Measurements from ENCODE around the gene IER2. TPM values are rescaled to one million over a fixed set of nuclear protein-coding genes. Genes with fewer than 3 reads are reported as not detected.

Gene IER2
- total and polyA plus RNA-seq, 2 of the 8 experiments (the other 6 are each of a cell fraction or from before 2014, with no cell fraction given) = 84.5 to 138 TPM

GRCh38 chr19:13121551-13122274, 28.5 kb upstream of the IER2 start:
- H3K27me3 ChIP-seq (replicated peaks in 1 of 4; ENCODE audit: control insufficient read depth in 3 of 4, extremely low read depth in 1 of 4, insufficient read depth in 3 of 4, low read length in 3 of 4) = no peaks in the 10 kb centered on the region
- H3K4me2 ChIP-seq (ENCODE audit: insufficient read depth in 1 of 2, low read depth in 2 of 2, low read length in 2 of 2) = peak overlapping the region; percentile 5 to 81; a peak in 3 of 4 replicates
- H3K4ac ChIP-seq (replicated peaks; ENCODE audit: insufficient read length, low read depth, low read length) = no peak overlapping the region
- H2AK5ac ChIP-seq (ENCODE audit: low read depth, low read length) = peak overlapping the region; percentile 15; the same call in 1 of the 2 replicates
- H4K91ac ChIP-seq (replicated peaks; ENCODE audit: insufficient read length, low read length) = no peak overlapping the region
- H3K18ac ChIP-seq (ENCODE audit: extremely low read depth, low read length) = peak overlapping the region; percentile 48; the same call in 1 of the 2 replicates
- TF ChIP-seq POLR2A (IDR thresholded peaks at IDR 0.05; ENCODE audit: control extremely low read depth in 1 of 2, low read depth in 2 of 2, low read length in 2 of 2) = peak in 1 of 2 experiments; percentile 11; a peak in 1 of 3 replicates
- TF ChIP-seq EP300 (IDR thresholded peaks at IDR 0.05; ENCODE audit: borderline replicate concordance in 1 of 2, low read depth in 2 of 2, low read length in 2 of 2) = no peak
- H3K27ac ChIP-seq (ENCODE audit: low read depth, low read length) = no peak overlapping the region; the same call in 1 of the 2 replicates
- CTCF ChIA-PET (ENCODE audit: partially characterized antibody) = interaction anchor here (1.6 to 2.8 kb wide), 3 partner anchors 20 to 156 kb away, joined by 4 to 7 read pairs (median 6); no protein-coding TSS in a partner anchor
- DNase-seq (ENCODE audit: low read depth in 1 of 2, low spot score in 2 of 2) = no peak
- H3K9ac ChIP-seq (replicated peaks in 1 of 4; ENCODE audit: extremely low read depth in 1 of 4, low read depth in 3 of 4, low read length in 3 of 4) = no peak overlapping the region; a peak in 1 of 7 replicates
- no peak overlapping the region for H3K4me3 ChIP-seq (ENCODE audit: extremely low read depth in 1 of 4, insufficient read depth in 2 of 4, low read depth in 3 of 4, low read length in 4 of 4)
- H3K14ac ChIP-seq (ENCODE audit: insufficient read length) = no peak overlapping the region
- H4K8ac ChIP-seq (ENCODE audit: extremely low read depth, insufficient read depth, low read length) = no peak overlapping the region; the same call in 1 of the 2 replicates
- no peak overlapping the region for H2BK20ac ChIP-seq (ENCODE audit: low read length)
- H3K79me1 ChIP-seq (ENCODE audit: low read depth, low read length) = peaks cover 42% of the 10 kb centered on the region
- no peak overlapping the region; the same call in 1 of the 2 replicates for H2BK15ac ChIP-seq (ENCODE audit: low read length)
- no peak overlapping the region for H2BK120ac ChIP-seq (replicated peaks; ENCODE audit: low read depth, low read length)
- H3K4me1 ChIP-seq (replicated peaks in 1 of 4; ENCODE audit: control insufficient read depth in 3 of 4, insufficient read depth in 4 of 4, low read length in 3 of 4) = peaks cover 14 to 36% (median 25%) of the 10 kb centered on the region in 4 experiments
- POLR2A ChIA-PET (ENCODE audit: partially characterized antibody) = interaction anchor here (0.6 to 19.5 kb wide), 9 partner anchors 11 to 156 kb away, joined by 3 to 228 read pairs (median 5); partner anchors contain the start of genes IER2, LYL1 and STX10
- H3K56ac ChIP-seq (replicated peaks; ENCODE audit: insufficient read length, low read depth, low read length) = no peak overlapping the region
- peaks cover 4 to 11% (median 6%) of the 10 kb centered on the region in 4 experiments; a peak in 5 of 8 replicates for H3K36me3 ChIP-seq (ENCODE audit: control insufficient read depth in 2 of 4, insufficient read depth in 4 of 4, low read length in 3 of 4)
- H2BK5ac ChIP-seq (ENCODE audit: low read depth, low read length) = peak overlapping the region; percentile 78; the same call in 1 of the 2 replicates
- H3K79me2 ChIP-seq (ENCODE audit: control insufficient read depth in 1 of 2, insufficient read depth in 2 of 2, low read length in 2 of 2) = peaks cover 58 to 82% of the 10 kb centered on the region in 2 experiments
- peaks cover 54 to 59% of the 10 kb centered on the region in 2 experiments for H4K20me1 ChIP-seq (replicated peaks in 1 of 2; ENCODE audit: control insufficient read depth in 1 of 2, insufficient read depth in 2 of 2, low read length in 2 of 2)
- no peak overlapping the region for H3K23ac ChIP-seq (ENCODE audit: insufficient read length)
- H2AFZ ChIP-seq (ENCODE audit: low read length) = no peak overlapping the region
- H3K23me2 ChIP-seq (ENCODE audit: low read depth, low read length) = peaks cover 6% of the 10 kb centered on the region; the same call in 1 of the 2 replicates
- H2BK12ac ChIP-seq (ENCODE audit: low read depth, low read length) = peak overlapping the region; percentile 90; the same call in 1 of the 2 replicates
- 87% methylated on average over 18 of the region's 18 CpGs; no CpG with 5 or more reads in 1 of the 2 experiments for whole genome bisulfite sequencing, 2 experiments (ENCODE audit: extremely low coverage in 1 of 2, insufficient coverage in 1 of 2, insufficient read length in 1 of 2, insufficient replicate concordance in 2 of 2, low coverage in 1 of 2, low lambda C conversion rate in 2 of 2, missing lambda C conversion rate in 1 of 2)
- no peak overlapping the region for H4K5ac ChIP-seq (ENCODE audit: insufficient read length, low read depth, low read length)
- H3K9me3 ChIP-seq (ENCODE audit: insufficient read depth in 2 of 2, low read depth in 1 of 2, low read length in 1 of 2) = no peaks in the 10 kb centered on the region
- no peak for FAIRE-seq

All from H1 (cell line).